ENCODE data around the gene RFPL4AL1.
"Not testable (repeated sequence)": the region's sequence is repeated elsewhere in the genome, so short reads cannot be mapped to it uniquely, and the experiment has no call there.

The RFPL4AL1 gene

GRCh38 chr19:55768818-55769217 lies at the start of gene RFPL4AL1:
TSS of gene RFPL4AL1 (plus strand) at chr19:55769118. CDS start at chr19:55771805, 2,687 bp downstream.
- H3K9me3 ChIP-seq, result not testable (repeated sequence)

GRCh38 chr19:55720214-55720746 lies 48.6 kb upstream of the RFPL4AL1 start:
- TF ChIP-seq Cebpa-rat (IDR thresholded peaks at IDR 0.05), result no peak
- H3K9ac ChIP-seq, result no peak overlapping the region
- no peak overlapping the region for H3K27ac ChIP-seq
- no peaks in the 10 kb centered on the region for H3K27me3 ChIP-seq
- H3K4me3 ChIP-seq, result no peak overlapping the region
- no peaks in the 10 kb centered on the region for H4K20me1 ChIP-seq
- no peaks in the 10 kb centered on the region for H3K4me1 ChIP-seq
- H3K9me3 ChIP-seq, result peaks cover 46% of the 10 kb centered on the region
- H3K36me3 ChIP-seq, result no peaks in the 10 kb centered on the region
- no peak overlapping the region for H3K4me2 ChIP-seq

More at GRCh38 chr19:55768818-55769217, at the start of gene RFPL4AL1:
- H3K36me3 ChIP-seq, H3K4me3 ChIP-seq, H3K4me1 ChIP-seq, H3K27me3 ChIP-seq, H3K4me2 ChIP-seq, H4K20me1 ChIP-seq, H3K9ac ChIP-seq, H3K27ac ChIP-seq: not testable (repeated sequence)

- no peaks in the 10 kb centered on the region for H3K36me3 ChIP-seq
- H3K9me3 ChIP-seq, result peaks cover 46% of the 10 kb centered on the region
- no peak overlapping the region for H3K4me3 ChIP-seq
- no peak overlapping the region for H3K27ac ChIP-seq
- no peaks in the 10 kb centered on the region for H3K27me3 ChIP-seq
- no peak overlapping the region for H3K9ac ChIP-seq
- no peaks in the 10 kb centered on the region for H3K4me1 ChIP-seq
- no peak overlapping the region for H3K4me2 ChIP-seq
- no peak for TF ChIP-seq Cebpa-rat (IDR thresholded peaks at IDR 0.05)
- no peaks in the 10 kb centered on the region for H4K20me1 ChIP-seq
These were observed 48.1 kb upstream of the RFPL4AL1 start for GRCh38 chr19:55720801-55721200.

GRCh38 chr19:55723491-55723890 lies 45.4 kb upstream of the RFPL4AL1 start:
- Histone ChIP-seq H3K4me3 (no peak overlapping the region), H3K4me2 (no peak overlapping the region), H3K27me3 (no peaks in the 10 kb centered on the region), H3K36me3 (no peaks in the 10 kb centered on the region), H3K9ac (no peak overlapping the region), H3K9me3 (peaks cover 33% of the 10 kb centered on the region), H3K4me1 (no peaks in the 10 kb centered on the region), H4K20me1 (no peaks in the 10 kb centered on the region), H3K27ac (no peak overlapping the region)
- no peak for TF ChIP-seq Cebpa-rat (IDR thresholded peaks at IDR 0.05)

GRCh38 chr19:55730378-55730777 lies 38.5 kb upstream of the RFPL4AL1 start:
- not testable (repeated sequence) for H3K4me2 ChIP-seq, H3K4me3 ChIP-seq, H3K27me3 ChIP-seq, H3K36me3 ChIP-seq, H3K4me1 ChIP-seq, H3K9ac ChIP-seq, H4K20me1 ChIP-seq, H3K27ac ChIP-seq
- peaks cover 12% of the 10 kb centered on the region for H3K9me3 ChIP-seq

GRCh38 chr19:55738302-55738701 lies 30.6 kb upstream of the RFPL4AL1 start, which contains the start of gene NLRP9:
TSS of gene NLRP9 (minus strand) at chr19:55738402. CDS start at chr19:55738374, 28 bp downstream.
- Histone ChIP-seq H3K27me3 (no peaks in the 10 kb centered on the region), H3K9me3 (no peaks in the 10 kb centered on the region), H3K27ac (no peak within 1 kb of the TSS), H3K4me3 (no peak within 1 kb of the TSS), H3K36me3 (no peaks in the 10 kb centered on the region), H4K20me1 (no peaks in the 10 kb centered on the region), H3K4me1 (no peaks in the 10 kb centered on the region), H3K9ac (no peak within 1 kb of the TSS), H3K4me2 (no peak within 1 kb of the TSS)
- TF ChIP-seq Cebpa-rat (IDR thresholded peaks at IDR 0.05), result no peak

GRCh38 chr19:55750715-55751114 lies 18.2 kb upstream of the RFPL4AL1 start:
- Histone ChIP-seq H3K27ac (no peak overlapping the region), H3K4me2 (no peak overlapping the region), H4K20me1 (no peaks in the 10 kb centered on the region), H3K36me3 (no peaks in the 10 kb centered on the region), H3K27me3 (no peaks in the 10 kb centered on the region), H3K4me1 (no peaks in the 10 kb centered on the region), H3K9ac (no peak overlapping the region), H3K9me3 (no peaks in the 10 kb centered on the region), H3K4me3 (no peak overlapping the region)
- no peak for TF ChIP-seq Cebpa-rat (IDR thresholded peaks at IDR 0.05)

- no peak for TF ChIP-seq Cebpa-rat (IDR thresholded peaks at IDR 0.05)
- H4K20me1 ChIP-seq, result no peaks in the 10 kb centered on the region
- H3K36me3 ChIP-seq, result no peaks in the 10 kb centered on the region
- no peak overlapping the region for H3K27ac ChIP-seq
- H3K4me2 ChIP-seq, result no peak overlapping the region
- no peak overlapping the region for H3K4me3 ChIP-seq
- H3K9me3 ChIP-seq, result no peaks in the 10 kb centered on the region
- no peaks in the 10 kb centered on the region for H3K4me1 ChIP-seq
- no peak overlapping the region for H3K9ac ChIP-seq
- H3K27me3 ChIP-seq, result no peaks in the 10 kb centered on the region
These were observed 15.5 kb upstream of the RFPL4AL1 start for GRCh38 chr19:55753401-55753800.

- not testable (repeated sequence) for H3K27ac ChIP-seq, H3K4me2 ChIP-seq, H3K36me3 ChIP-seq, H3K4me1 ChIP-seq, H3K9ac ChIP-seq, H3K27me3 ChIP-seq, H3K4me3 ChIP-seq, H3K9me3 ChIP-seq, H4K20me1 ChIP-seq
These were observed 12.1 kb upstream of the RFPL4AL1 start for GRCh38 chr19:55756808-55757207.

- not testable (repeated sequence) for H3K36me3 ChIP-seq, H3K9me3 ChIP-seq, H3K27ac ChIP-seq, H3K4me2 ChIP-seq, H3K27me3 ChIP-seq, H4K20me1 ChIP-seq, H3K4me3 ChIP-seq, H3K9ac ChIP-seq, H3K4me1 ChIP-seq
These were observed 10.1 kb upstream of the RFPL4AL1 start, which contains the start of gene RFPL4A for GRCh38 chr19:55758797-55759196. TSS of gene RFPL4A (plus strand) at chr19:55759097. CDS start at chr19:55761801, 2,704 bp downstream.

- H4K20me1 ChIP-seq, result no peaks in the 10 kb centered on the region
- H3K4me1 ChIP-seq, result no peaks in the 10 kb centered on the region
- H3K9ac ChIP-seq, result no peak overlapping the region
- H3K27ac ChIP-seq, result no peak overlapping the region
- no peaks in the 10 kb centered on the region for H3K9me3 ChIP-seq
- no peak for TF ChIP-seq Cebpa-rat (IDR thresholded peaks at IDR 0.05)
- no peaks in the 10 kb centered on the region for H3K36me3 ChIP-seq
- H3K4me2 ChIP-seq, result no peak overlapping the region
- no peaks in the 10 kb centered on the region for H3K27me3 ChIP-seq
- no peak overlapping the region for H3K4me3 ChIP-seq
These were observed 2.5 kb upstream of the RFPL4AL1 start for GRCh38 chr19:55766466-55766865.

GRCh38 chr19:55769632-55770031 lies 714 bp downstream of the RFPL4AL1 start:
- not testable (repeated sequence) for H3K4me2 ChIP-seq, H3K36me3 ChIP-seq, H3K9me3 ChIP-seq, H3K9ac ChIP-seq, H3K27ac ChIP-seq, H3K27me3 ChIP-seq, H3K4me1 ChIP-seq, H3K4me3 ChIP-seq, H4K20me1 ChIP-seq

Data from BLaER1 (cell line).